Fibroblast of pulmonary artery (primary cell): Measurements from ENCODE around the gene ABCA2.

Experiments used
- DNase-seq: peaks from one replicate; pipeline ENCODE4 v3.0.0-alpha.2; 2010; ENCODE audit warnings: low read depth
- H3K4me3 ChIP-seq: replicated peaks from 2 replicates; pipeline ENCODE4 v1.5.1; 2011; ENCODE audit warnings: low read depth, mild to moderate bottlenecking, control low read depth, low read length, moderate library complexity
- CTCF ChIP-seq: IDR thresholded peaks from 2 replicates; pipeline ENCODE4 v1.5.1; 2011; ENCODE audit warnings: mild to moderate bottlenecking, control low read depth, low read length, inconsistent platforms; ENCODE audit errors: missing control alignments

Gene ABCA2

GRCh38 chr9:136964833-136965422 lies 63.1 kb downstream of the ABCA2 start:
- TF ChIP-seq CTCF: no peak
- no peak overlapping the region for H3K4me3 ChIP-seq
- no peak for DNase-seq

GRCh38 chr9:136964171-136964689 lies 63.8 kb downstream of the ABCA2 start:
- TF ChIP-seq CTCF: no peak
- DNase-seq: no peak
- H3K4me3 ChIP-seq: no peak overlapping the region

- H3K4me3 ChIP-seq: no peak overlapping the region
- DNase-seq: no peak
- TF ChIP-seq CTCF: no peak
These were observed 64.3 kb downstream of the ABCA2 start for GRCh38 chr9:136963751-136964150.

GRCh38 chr9:136963341-136963740 lies 64.7 kb downstream of the ABCA2 start:
- no peak for DNase-seq
- TF ChIP-seq CTCF: no peak
- H3K4me3 ChIP-seq: no peak overlapping the region

GRCh38 chr9:136962701-136963248 lies 65.3 kb downstream of the ABCA2 start:
- no peak for TF ChIP-seq CTCF
- DNase-seq: no peak
- no peak overlapping the region for H3K4me3 ChIP-seq

GRCh38 chr9:136962163-136962562 lies 65.9 kb downstream of the ABCA2 start:
- no peak for DNase-seq
- no peak for TF ChIP-seq CTCF
- H3K4me3 ChIP-seq: no peak overlapping the region
